WTC11 (cell line): ENCODE results near the gene IL1RAPL2.

ENCODE experiments used
- ATF1 ChIP-seq: sonication (generic); formaldehyde crosslinking; IDR thresholded peaks from 2 replicates; pipeline ENCODE4 v1.8.1; 2023; ENCODE audit warnings: mild to moderate bottlenecking, moderate library complexity, missing genetic modification reagents
- CDX4 ChIP-seq: fragments of 250-450 bp; sonication (Bioruptor Pico); IDR thresholded peaks from 2 replicates; pipeline ENCODE4 v1.9.0; 2021; ENCODE audit warnings: moderate library complexity, mild to moderate bottlenecking, inconsistent platforms, borderline replicate concordance
- MAX ChIP-seq: sonication (generic); formaldehyde crosslinking; IDR thresholded peaks from 2 replicates; pipeline ENCODE4 v1.8.0; 2022; ENCODE audit warnings: mild to moderate bottlenecking, missing genetic modification reagents
- TF ChIP-seq, protein P1 (sequence below): sonication (generic); formaldehyde crosslinking; conservative IDR thresholded peaks from 2 replicates; pipeline ENCODE4 v1.8.1; 2022; ENCODE audit warnings: mild to moderate bottlenecking, missing genetic modification reagents
- TF ChIP-seq, protein P2 (sequence below): fragments of 200-600 bp; IDR thresholded peaks from 2 replicates; pipeline ENCODE4 v1.8.0; 2022; ENCODE audit warnings: antibody characterized with exemption

DNA sequence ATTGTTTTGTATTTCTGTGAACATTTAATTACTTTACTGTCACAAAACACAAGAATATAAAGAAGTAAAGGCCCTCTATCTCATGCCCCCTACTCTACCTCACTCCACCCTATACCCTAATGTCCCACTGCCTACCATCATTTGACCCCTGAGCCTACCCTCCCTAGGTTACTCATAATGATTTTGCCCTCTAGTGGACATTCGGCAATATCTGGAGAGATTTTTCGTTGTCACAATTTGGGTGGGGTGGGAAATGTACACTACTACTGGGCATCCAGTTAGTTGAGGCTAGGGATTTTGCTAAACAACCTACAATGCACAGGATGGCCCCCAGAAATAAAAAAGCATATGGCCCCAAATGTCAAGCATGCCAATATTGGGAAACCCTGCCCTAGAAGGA, 644.3 kb downstream of the IL1RAPL2 start:
- TF ChIP-seq, protein P1, sequence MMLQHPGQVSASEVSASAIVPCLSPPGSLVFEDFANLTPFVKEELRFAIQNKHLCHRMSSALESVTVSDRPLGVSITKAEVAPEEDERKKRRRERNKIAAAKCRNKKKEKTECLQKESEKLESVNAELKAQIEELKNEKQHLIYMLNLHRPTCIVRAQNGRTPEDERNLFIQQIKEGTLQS: no peak
- no peak for TF ChIP-seq CDX4 (CRISPR knock-in tag)
- TF ChIP-seq ATF1: no peak
- TF ChIP-seq, protein P2, sequence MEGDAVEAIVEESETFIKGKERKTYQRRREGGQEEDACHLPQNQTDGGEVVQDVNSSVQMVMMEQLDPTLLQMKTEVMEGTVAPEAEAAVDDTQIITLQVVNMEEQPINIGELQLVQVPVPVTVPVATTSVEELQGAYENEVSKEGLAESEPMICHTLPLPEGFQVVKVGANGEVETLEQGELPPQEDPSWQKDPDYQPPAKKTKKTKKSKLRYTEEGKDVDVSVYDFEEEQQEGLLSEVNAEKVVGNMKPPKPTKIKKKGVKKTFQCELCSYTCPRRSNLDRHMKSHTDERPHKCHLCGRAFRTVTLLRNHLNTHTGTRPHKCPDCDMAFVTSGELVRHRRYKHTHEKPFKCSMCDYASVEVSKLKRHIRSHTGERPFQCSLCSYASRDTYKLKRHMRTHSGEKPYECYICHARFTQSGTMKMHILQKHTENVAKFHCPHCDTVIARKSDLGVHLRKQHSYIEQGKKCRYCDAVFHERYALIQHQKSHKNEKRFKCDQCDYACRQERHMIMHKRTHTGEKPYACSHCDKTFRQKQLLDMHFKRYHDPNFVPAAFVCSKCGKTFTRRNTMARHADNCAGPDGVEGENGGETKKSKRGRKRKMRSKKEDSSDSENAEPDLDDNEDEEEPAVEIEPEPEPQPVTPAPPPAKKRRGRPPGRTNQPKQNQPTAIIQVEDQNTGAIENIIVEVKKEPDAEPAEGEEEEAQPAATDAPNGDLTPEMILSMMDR: no peak
- TF ChIP-seq MAX (CRISPR knock-in tag): no peak
